Tibial nerve (tissue), 4 donors: ENCODE data around the gene EXOC4.

Source experiments
- CTCF ChIP-seq, 5 experiments: fragments of 200-600 bp in 3 of 5; fragments of 450-650 bp in 2 of 5; sonication (generic) in 3 of 5; IDR thresholded peaks; one replicate each; pipeline ENCODE4 v1.5.1; 2016 to 2019; ENCODE audit warnings: antibody characterized with exemption in 5 of 5, mild to moderate bottlenecking in 3 of 5, moderate library complexity in 2 of 5
- EP300 ChIP-seq, 2 donors: sonication (generic); formaldehyde crosslinking; IDR thresholded peaks; one replicate each; pipeline ENCODE4 v1.6.1; 2017; ENCODE audit warnings: antibody characterized with exemption in 2 of 2, mild to moderate bottlenecking in 1 of 2
- POLR2A ChIP-seq, 2 donors: fragments of 450-650 bp; IDR thresholded peaks; one replicate each; pipeline ENCODE4 v1.6.1; 2017; ENCODE audit warnings: antibody characterized with exemption in 2 of 2, mild to moderate bottlenecking in 2 of 2, moderate library complexity in 2 of 2

GRCh38 chr7:133359449-133359848 lies 106.6 kb downstream of the EXOC4 start:
- TF ChIP-seq POLR2A (IDR thresholded peaks at IDR 0.05) (no peak), CTCF (IDR thresholded peaks at IDR 0.05) (no peak), EP300 (IDR thresholded peaks at IDR 0.05) (no peak)
